ENCODE results near the gene CBARP.

The CBARP gene

DNA sequence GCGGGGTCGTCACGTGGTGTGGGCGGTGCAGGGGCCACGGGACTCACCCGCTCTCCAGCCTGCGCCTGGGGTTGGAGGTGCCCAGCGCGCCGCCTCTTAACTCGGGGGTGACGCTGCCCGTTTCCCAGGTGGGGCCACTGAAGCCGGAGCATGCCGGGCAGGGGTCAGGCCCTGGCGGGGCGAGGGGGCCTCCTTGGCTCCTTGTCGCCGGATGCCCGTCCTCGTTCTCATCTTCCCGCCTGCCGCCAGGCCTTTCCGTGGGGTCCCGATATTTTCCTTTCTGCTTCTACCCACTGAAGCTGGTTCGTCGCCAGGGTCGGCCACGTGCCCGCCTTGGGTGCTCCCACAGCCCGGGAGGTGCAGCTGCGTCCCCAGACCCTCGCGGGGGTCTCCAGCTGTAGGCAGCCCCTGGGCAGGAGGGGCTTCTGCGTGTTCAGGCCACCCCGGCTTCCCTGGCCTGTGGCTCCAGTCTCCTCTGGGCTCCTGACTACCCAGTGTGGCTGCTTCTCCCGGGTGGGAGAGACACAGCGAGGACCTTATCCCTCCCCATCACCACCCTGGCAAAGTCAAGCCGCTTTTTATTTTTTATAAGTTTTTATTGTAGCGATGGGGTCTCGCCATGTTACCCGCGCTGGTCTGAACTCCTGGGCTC lies 38.3 kb upstream of the CBARP start:
- DNase-seq (ENCODE audit: low read depth) = no peak

DNA sequence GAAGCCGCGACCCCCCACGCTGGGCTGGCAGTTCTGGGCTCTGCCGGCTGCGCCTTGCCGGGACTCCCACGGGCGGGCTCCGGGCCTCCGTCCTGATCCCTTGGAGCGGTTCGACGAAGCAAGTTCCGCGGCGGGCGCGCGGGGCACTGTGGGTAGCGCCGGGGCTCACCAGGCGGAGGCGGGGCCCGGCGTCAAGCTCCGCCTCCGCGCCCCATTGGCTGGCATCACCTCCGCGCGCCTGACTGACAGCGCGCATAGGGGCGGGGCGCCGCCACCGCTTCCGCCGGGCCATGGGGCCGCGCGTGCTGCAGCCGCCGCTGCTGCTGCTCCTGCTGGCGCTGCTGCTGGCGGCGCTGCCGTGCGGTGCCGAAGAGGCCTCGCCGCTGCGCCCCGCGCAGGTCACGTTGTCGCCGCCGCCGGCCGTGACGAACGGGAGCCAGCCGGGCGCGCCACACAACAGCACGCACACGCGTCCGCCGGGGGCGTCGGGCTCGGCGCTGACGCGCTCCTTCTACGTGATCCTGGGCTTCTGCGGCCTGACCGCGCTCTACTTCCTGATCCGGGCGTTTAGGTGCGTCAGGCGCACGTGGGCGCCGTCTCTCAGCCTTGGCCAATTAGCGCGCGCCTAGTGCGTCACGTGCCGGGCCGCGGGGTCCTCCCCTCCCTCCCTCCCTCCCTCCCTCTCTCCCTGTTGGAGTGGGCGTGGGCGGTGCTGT lies 37.6 kb upstream of the CBARP start, which contains the start of gene FAM174C:
Gene FAM174C (plus strand): TSS at position 271 of the 716 bp plus-strand sequence. CDS start 20 bp downstream, at position 291.
- DNase-seq (ENCODE audit: low read depth) = peak; percentile 98

DNA sequence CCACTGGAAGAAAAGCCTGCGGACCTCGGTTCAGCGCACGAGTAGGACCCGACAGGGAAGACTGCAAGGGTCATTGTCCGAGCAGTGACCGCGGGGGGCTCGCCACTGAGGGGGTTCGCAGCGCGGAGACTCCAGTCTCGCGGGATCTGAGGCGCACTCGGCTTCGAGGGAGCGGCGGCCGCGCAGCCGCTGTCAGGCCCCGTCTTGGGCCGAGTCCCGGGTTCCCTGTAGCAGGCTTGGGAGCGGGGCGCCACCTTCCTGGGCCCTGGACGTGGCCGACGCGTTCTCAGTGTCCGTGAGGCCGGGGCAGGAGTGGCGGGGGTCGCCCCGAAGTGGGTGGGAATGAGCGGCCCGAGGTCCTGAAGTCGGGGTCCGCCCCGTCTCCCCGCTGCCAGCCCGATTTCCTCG lies 37.1 kb upstream of the CBARP start:
- DNase-seq (ENCODE audit: low read depth) = no peak

DNA sequence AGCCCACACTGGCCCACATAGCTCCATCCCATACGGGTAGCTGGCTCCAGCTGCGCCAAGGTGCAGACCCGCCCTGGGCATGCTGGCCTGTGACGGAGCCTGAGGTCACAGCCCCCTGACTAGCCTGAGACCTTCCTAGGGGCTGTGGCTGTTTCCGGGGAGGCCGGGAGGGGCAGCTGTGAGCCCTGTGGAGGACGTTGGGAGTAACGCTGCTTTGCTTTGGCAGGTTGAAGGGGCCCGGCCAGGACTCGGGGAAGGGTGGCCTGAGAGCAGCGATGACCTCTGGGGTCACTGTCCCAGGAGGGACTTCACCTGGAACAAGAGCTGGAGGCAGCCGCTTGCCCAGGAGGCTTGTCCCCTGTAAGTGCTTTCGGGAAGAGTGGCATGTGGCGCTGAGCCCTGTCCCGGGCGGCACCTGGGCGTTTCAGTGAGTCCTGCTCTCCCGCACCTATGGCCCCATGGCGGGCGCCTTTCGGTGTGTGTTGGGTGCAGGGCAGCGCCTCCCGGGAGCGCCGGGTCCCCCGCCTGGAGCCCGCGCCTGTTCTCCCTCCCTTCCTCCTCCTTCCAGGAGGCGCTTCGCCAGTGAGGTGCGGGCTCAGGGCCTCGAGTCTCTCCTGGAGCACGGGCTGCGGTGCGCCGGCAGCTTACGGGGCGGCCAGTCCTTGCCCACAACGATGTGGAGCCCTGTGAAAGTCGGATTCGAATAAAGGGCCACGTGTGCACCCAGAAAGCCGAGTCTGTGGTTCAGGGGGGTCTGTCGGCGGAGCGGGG lies 36.5 kb upstream of the CBARP start:
- DNase-seq (ENCODE audit: low read depth) = no peak

DNA sequence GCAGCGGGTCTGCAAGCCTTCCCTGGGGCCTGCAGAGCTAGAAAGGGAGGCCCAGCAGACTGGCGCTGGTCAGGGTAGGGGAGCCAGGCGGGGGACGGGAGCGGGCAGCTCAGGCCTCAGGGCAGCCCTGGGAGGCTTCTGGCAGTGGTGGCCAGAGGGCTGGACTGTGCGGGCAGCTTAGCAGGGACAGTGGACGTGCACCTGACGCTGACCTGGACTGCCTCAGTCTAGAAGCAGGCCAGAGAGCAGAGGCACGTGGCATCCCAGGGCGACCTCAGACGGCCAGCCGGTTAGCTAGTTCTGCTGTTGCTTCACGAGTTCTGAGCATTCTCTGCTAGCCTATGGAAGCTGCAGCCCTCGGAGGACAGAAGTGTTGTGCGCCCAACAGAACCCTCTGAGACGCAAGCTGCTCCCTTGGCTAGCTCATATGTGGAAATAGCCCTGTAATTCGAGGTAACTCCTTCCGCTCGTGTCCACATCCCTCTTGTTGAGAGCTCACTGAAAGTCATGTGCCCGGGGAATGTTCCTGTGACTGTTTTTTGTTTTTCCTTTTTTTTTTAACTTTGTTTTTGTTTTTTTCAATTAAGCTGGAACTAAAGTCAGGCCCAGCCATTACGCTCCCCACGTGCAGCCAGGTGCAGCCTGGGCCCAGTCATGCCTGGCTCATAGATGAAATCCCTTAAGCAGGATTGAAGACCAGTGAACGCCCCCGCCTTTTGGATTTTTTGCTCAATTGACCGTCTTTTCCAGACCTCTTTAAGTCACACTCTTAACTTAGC lies 35.6 kb upstream of the CBARP start:
- DNase-seq (ENCODE audit: low read depth) = no peak

DNA sequence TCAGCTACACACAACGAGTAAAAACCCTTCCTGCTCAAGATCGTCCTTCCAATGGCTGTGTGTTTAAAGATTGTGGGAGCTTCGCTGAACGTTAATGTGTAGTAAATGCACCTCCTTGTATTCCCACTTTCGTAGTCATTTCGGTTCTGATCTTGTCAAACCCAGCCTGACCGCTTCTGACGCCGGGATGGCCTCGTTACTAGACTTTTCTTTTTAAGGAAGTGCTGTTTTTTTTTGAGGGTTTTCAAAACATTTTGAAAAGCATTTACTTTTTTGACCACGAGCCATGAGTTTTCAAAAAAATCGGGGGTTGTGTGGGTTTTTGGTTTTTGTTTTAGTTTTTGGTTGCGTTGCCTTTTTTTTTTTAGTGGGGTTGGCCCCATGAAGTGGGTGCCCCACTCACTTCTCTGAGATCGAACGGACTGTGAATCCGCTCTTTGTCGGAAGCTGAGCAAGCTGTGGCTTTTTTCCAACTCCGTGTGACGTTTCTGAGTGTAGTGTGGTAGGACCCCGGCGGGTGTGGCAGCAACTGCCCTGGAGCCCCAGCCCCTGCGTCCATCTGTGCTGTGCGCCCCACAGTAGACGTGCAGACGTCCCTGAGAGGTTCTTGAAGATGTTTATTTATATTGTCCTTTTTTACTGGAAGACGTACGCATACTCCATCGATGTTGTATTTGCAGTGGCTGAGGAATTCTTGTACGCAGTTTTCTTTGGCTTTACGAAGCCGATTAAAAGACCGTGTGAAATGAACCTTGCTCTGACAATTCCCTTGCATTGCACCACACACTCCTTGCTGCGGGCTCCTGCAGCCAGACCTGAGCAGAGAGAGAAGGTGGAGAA lies 34.8 kb upstream of the CBARP start:
- DNase-seq (ENCODE audit: low read depth) = no peak

DNA sequence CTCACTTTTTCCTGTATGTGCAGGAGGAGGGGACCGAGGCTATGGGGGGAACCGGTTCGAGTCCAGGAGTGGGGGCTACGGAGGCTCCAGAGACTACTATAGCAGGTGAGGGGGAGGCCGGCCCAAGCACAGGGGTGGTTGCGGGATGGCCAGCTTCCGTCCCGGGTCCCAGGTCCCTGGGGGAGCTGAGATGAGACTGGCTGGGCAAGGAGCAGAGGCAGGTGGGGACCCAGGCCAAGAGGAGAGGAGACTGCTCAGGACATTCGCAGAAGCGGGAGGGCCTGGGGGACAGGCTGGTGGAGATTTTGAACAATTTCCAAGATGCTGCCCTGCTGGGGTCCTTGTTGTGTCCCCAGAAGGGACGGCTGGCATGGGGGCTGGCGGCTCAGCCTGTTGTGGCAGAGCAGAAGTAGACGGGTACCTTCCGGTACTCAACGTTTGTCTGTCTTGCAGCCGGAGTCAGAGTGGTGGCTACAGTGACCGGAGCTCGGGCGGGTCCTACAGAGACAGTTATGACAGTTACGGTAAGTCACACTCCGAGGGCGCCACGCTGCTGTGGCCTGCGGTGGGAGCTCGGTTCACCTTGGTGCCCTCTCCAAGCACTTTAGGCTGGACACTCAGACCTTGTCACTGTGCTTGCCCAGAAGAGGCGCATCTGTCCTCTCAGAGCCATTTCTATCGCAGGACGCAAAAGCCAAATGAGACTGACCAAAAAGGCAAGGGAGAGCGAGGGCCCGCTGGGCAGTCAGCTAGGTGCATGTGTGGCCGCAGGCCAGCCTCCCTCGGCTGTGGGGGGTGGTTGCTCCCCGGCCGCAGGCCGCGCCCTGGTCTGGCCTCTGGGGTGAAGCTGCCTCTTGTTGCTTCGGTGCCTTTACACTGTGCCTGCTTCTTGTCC lies 34.0 kb upstream of the CBARP start:
- DNase-seq (ENCODE audit: low read depth) = no peak

DNA sequence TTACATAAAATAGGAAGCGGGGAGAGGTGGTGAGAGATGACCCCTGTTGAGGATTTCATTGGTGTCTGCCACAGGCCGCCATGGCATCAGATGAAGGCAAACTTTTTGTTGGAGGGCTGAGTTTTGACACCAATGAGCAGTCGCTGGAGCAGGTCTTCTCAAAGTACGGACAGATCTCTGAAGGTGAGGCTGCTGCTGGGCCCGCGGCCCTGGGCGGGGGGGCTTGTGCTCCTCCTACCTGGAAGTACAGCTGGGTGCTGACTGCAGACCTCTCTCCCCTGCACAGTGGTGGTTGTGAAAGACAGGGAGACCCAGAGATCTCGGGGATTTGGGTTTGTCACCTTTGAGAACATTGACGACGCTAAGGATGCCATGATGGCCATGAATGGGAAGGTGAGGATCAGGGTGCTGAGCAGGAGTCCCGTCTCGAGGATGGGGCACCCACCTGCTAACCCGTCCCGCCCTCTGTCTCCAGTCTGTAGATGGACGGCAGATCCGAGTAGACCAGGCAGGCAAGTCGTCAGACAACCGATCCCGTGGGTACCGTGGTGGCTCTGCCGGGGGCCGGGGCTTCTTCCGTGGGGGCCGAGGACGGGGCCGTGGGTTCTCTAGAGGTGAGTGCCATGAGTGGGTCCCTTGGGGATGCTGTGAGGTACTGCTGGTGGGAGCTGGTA lies 33.2 kb upstream of the CBARP start:
- DNase-seq (ENCODE audit: low read depth) = no peak

DNA sequence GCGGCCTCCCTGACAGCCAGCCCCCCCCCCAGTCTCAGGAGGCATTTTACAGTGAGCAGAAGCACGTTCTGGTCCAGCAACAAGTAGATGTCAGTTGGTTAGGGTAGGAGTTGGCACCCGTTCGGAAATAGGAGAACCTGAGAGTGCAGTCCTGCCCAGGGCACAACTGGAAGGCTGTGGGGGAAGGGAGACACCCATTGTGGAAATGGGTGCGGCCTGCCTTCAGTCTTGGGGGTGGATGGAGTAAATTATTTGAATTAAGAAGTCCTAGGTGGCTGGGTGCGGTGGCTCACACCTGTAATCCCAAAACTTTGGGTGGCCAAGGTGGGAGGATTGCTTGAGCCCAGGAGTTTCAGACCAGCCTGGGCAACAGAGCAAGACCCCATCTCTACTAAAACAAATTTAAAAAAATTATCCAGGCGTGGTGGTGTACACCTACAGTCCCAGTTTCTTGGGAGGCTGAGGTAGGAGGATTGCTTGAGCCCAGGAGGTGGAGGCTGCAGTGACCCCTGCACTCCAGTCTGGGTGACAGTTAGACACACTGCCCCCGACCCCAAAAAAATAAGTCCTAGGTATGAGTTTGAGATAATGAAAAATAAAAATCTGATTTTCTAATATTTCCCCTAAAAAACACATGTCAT lies 32.5 kb upstream of the CBARP start:
- DNase-seq (ENCODE audit: low read depth) = no peak

DNA sequence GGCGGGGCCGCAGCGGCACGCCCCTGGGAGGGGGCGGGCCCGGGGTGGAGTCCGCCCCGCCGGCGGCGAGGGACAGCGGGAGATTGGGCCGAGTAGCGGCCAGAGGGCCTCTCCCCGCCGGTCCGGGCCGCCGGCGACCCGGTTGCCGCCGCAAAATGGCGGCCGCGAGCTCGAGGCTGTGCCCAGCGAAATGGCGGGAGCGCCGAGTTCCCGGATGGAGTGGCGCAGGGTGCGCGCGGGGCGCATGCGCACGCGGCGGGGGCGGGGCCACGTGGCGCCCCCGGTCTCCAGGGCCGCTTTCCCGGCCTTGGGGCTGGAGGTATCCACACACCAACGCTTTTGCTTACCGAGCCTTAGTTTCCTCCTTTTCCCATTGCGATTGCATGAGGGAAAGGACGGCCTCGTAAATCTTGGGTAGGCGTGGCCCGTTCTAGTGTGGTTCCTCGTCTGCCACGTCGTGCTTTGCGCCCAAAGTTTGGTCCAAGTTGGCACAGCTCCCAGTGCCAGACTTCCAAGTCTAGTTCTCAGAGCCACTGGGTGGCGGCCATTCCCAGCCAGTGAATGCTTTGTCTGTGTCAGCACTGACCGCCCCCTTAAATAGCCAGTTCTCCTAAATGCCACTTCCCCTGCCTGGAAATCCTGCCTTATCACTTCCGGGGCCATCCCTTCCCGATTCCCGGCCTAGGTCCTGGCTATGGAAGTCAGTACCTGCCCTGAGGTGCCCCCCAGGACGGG lies 31.8 kb upstream of the CBARP start:
- DNase-seq (ENCODE audit: low read depth) = peak; percentile 78

DNA sequence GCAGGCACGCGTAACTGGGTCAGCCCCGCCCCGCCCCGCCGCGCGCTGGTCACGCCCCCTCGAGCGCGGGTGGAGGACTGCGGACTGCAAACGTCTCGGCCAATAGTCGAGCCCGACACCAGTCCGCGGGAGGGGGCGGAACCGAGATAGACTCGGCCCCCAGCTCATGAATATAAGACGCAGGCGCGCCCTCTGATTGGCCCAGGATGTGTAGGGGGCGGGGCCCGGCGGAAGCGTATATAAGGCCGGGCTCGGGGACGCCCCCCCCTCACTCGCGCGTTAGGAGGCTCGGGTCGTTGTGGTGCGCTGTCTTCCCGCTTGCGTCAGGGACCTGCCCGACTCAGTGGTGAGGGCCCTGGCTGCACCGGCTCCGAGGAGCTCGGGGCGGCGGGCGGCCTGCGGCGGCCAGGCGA lies 31.3 kb upstream of the CBARP start, which contains the start of gene CIRBP:
Gene CIRBP (plus strand): TSS at position 268 of the 413 bp plus-strand sequence. CDS start 1,602 bp downstream, outside the sequence.
- peak; percentile 99 for DNase-seq (ENCODE audit: low read depth)

DNA sequence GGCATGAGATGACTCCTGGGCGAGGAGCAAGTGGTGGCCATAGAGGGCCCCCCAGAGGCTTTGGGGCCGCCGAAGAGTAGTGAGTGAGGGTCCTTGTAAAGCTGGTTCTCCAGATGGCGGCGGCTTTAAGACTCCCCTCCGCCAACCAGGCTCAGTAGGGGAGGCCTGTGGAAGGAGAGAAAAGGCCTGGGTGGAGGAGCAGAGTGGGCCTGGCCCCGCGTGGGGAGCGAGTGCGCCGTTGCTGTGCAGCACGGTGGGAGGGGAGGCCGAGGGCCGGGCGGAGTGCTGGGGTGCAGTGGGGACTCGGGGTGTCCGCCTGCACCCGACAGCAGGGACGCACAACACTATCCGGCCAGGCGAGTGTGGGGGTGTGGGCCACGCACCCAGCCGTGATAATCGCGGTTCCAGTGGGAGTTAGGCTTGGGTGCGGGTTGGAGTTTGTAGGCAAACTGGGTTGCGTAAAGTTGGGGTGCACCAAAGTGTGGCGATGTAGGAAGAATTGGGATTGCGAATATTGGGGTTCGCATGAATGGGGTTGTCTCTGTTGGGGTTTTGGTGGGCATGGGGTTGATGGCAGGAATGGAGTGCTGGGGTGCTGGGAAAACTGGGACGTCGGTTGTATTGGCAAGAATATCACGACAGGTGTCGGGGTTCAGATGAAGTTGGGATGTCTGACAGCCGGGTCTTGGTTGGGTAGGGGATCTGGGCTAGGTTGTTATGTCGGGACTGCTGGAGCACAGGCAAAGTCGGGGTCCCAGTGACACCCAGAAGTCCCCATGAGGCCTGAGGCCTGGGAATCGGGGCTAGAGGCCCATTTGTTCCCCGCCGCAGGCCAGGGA lies 30.6 kb upstream of the CBARP start:
- no peak for DNase-seq (ENCODE audit: low read depth)

DNA sequence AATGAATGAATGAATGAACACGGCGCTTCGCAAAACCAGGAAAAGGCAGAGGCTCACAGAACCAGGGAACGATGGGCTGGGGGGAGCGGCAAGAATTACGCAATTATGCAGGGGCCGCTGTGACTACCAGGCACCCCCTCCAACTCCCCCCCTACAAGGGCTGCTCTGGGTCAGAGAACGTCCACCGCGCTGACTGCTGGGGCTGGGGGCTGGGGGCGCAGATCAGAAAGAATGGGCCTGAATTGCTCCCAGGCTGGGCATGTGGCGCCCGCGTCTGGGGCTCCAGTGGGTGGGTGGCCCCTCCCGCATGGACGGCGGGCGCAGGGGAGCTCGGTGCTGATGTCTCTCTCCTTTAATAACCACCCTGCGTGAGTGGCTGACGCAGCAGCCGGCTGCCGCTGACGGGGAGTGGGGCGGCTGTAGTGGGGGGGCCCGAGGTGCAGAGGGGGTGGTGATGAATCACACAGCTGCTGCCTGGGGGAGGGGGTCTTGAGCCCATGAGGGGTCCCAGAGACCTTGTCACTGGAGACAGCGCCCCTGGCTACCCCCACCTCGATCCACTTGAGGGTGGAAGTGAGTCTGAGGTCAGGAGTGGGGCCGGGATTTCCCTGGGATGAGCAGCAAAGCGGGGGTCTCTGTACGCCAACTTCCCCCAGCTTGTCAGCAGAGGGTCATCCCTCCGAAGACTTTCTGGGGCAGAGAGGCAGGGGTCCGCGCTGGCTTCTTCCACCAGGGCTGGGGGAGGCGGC lies 29.8 kb upstream of the CBARP start:
- no peak for DNase-seq (ENCODE audit: low read depth)

DNA sequence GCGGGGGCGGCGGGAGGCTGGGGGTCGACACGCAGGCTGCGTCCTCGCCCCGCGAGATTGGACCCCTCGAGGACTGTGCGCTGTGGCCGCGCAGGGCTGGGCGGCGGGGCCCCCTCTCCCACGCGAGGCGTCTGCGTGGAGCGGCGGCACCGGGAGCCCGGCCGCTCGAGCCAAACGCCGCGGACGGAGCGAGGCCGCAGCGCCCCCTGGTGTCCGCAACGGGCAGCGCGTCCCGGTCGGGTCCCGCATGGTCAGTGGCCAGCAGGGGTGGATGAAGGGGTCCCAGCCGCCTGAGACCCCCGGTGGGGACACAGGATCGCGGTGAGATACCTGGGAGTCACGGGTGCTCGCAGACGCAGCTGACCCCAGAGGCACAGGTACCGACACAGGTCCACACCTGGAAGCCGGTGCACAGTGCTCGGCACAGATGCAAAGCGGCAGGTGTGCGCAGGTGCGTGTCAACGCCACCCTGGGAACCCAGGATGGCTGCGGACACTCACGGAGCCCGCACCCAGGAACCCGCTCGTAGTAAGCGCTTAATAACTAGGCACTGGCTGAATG lies 29.2 kb upstream of the CBARP start:
- no peak for DNase-seq (ENCODE audit: low read depth)

DNA sequence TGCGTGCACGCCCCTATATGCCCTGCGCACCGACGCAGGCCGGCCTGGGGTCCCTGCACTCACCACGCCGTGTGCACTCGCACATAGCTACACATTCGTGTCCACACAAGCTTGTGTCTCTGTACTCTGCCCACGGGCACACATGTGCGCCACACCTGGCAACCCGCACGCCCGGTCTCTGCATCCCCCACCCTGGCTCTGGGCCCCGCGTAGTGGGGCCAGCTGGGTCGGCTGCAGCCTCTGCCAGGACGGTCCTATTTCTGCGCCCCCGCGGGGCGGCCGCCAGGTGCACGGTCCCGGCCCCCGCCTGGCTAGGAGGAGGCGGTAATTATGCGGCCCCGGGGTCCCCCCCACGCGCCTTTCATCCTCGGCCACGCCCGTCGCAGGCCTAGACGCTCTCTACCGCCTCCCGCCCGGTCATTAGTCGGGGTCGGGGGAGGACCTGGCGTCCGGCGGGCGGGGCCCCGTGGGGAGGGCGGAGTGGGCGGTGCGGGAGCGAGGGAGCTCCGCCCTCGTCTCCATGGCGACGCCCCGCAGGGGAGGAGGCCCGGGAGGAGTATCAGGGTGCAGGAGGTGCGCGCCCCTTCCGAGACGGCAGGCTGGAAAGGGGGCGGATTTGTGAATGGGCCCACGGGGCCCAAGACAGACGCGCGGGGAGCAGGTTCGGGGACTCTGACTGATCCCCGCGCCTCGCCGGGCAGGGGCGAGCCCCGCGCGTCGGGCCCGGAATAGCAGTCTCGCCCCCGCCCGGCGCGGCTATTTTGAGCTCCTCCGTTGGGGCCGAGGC lies 28.5 kb upstream of the CBARP start:
- DNase-seq (ENCODE audit: low read depth) = peak; percentile 72
